ENCODE data around the gene TRIM62. TPM values are rescaled to one million over a fixed set of nuclear protein-coding genes. Genes with fewer than 3 reads are reported as not detected.

The TRIM62 gene
- polyA plus RNA-seq, 2 of the 4 experiments (the other 2 are of a cell fraction): 0.79 to 1.5 TPM

GRCh38 chr1:33228935-33229487, 47.2 kb upstream of the TRIM62 start:
- Histone ChIP-seq H3K4me2 (no peak overlapping the region), H3K4me3 (no peak overlapping the region), H3K9me3 (peaks cover 5% of the 10 kb centered on the region; the same call in 1 of the 3 replicates), H3K4me1 (no peaks in the 10 kb centered on the region), H3K27ac (no peak overlapping the region)
- WGBS (ENCODE audit: missing lambda C conversion rate): 41% methylated on average over 5 of the region's 5 CpGs
- no peak for DNase-seq (ENCODE audit: low read depth in 1 of 2, low spot score in 1 of 2)
- ATAC-seq: no peak
- POLR2A ChIA-PET: no interaction called here
- FAIRE-seq: no peak
- CTCF ChIA-PET: no interaction called here
- no peak for TF ChIP-seq CBX8 (IDR thresholded peaks at IDR 0.05)
- no peak for TF ChIP-seq HOXB5 (CRISPR knock-in tag; IDR thresholded peaks at IDR 0.05)
- no peak for TF ChIP-seq USF2 (IDR thresholded peaks at IDR 0.05)

- CTCF ChIA-PET: no interaction called here
- no peak for DNase-seq (ENCODE audit: low read depth in 1 of 2, low spot score in 1 of 2)
- no peak for ATAC-seq
- H3K4me2 ChIP-seq: no peak overlapping the region
- no peak for FAIRE-seq
- no peaks in the 10 kb centered on the region for H3K4me1 ChIP-seq
- peaks cover 5% of the 10 kb centered on the region; the same call in 1 of the 3 replicates for H3K9me3 ChIP-seq
- no peak overlapping the region for H3K27ac ChIP-seq
- 0% methylated on average over 1 of the region's 1 CpG for WGBS (ENCODE audit: missing lambda C conversion rate)
- H3K4me3 ChIP-seq: no peak overlapping the region
- POLR2A ChIA-PET: no interaction called here
- TF ChIP-seq RAD21 (conservative IDR thresholded peaks at IDR 0.05 in 1 of 2, IDR thresholded peaks at IDR 0.05 in 1 of 2) (no peak), MYC (IDR thresholded peaks at IDR 0.05; ENCODE audit: borderline replicate concordance, low read length) (no peak), FOSB (CRISPR knock-in tag; IDR thresholded peaks at IDR 0.05) (no peak), JUNB (IDR thresholded peaks at IDR 0.05) (no peak), JUN (IDR thresholded peaks at IDR 0.05) (no peak), FOSL2 (IDR thresholded peaks at IDR 0.05) (no peak), FOSL2 (CRISPR knock-in tag; IDR thresholded peaks at IDR 0.05) (no peak), MAFK (IDR thresholded peaks at IDR 0.05; ENCODE audit: partially characterized antibody) (no peak), SMC3 (IDR thresholded peaks at IDR 0.05) (no peak), HMGXB4 (CRISPR knock-in tag; IDR thresholded peaks at IDR 0.05; ENCODE audit: borderline replicate concordance) (no peak), CHD2 (IDR thresholded peaks at IDR 0.05; ENCODE audit: low read length, partially characterized antibody) (no peak), CTCF (IDR thresholded peaks at IDR 0.05) (no peak), TP53 (CRISPR knock-in tag; IDR thresholded peaks at IDR 0.05) (no peak), ZC3H11A (IDR thresholded peaks at IDR 0.05) (no peak)
Observed at GRCh38 chr1:33225586-33225985, 43.7 kb upstream of the TRIM62 start.

GRCh38 chr1:33224166-33224707, 42.4 kb upstream of the TRIM62 start:
- ATAC-seq: no peak
- H3K4me2 ChIP-seq: no peak overlapping the region
- CTCF ChIA-PET: no interaction called here
- POLR2A ChIA-PET: no interaction called here
- TF ChIP-seq HES2 (IDR thresholded peaks at IDR 0.05) (no peak), KDM1A (IDR thresholded peaks at IDR 0.05; ENCODE audit: low read depth) (no peak), RAD21 (conservative IDR thresholded peaks at IDR 0.05 in 1 of 2, IDR thresholded peaks at IDR 0.05 in 1 of 2) (no peak), CHD4 (IDR thresholded peaks at IDR 0.05; ENCODE audit: borderline replicate concordance) (no peak), BHLHE40 (IDR thresholded peaks at IDR 0.05; ENCODE audit: low read depth, low read length) (no peak), ATOH8 (CRISPR knock-in tag; IDR thresholded peaks at IDR 0.05; ENCODE audit: low read depth) (no peak), CBX8 (IDR thresholded peaks at IDR 0.05) (no peak), HDAC2 (IDR thresholded peaks at IDR 0.05) (no peak), SMC3 (IDR thresholded peaks at IDR 0.05) (no peak), ELK1 (IDR thresholded peaks at IDR 0.05; ENCODE audit: low read depth, low read length) (no peak), TFCP2L1 (CRISPR knock-in tag; IDR thresholded peaks at IDR 0.05) (no peak), ZC3H11A (IDR thresholded peaks at IDR 0.05) (no peak), ZNF302 (CRISPR knock-in tag; IDR thresholded peaks at IDR 0.05) (no peak), MAZ (IDR thresholded peaks at IDR 0.05; ENCODE audit: borderline replicate concordance, low read depth, low read length) (no peak), PHF8 (IDR thresholded peaks at IDR 0.05; ENCODE audit: borderline replicate concordance, low read depth) (no peak)
- peaks cover 5% of the 10 kb centered on the region; the same call in 1 of the 3 replicates for H3K9me3 ChIP-seq
- H3K4me3 ChIP-seq: no peak overlapping the region
- H3K4me1 ChIP-seq: no peaks in the 10 kb centered on the region
- no peak overlapping the region for H3K27ac ChIP-seq
- FAIRE-seq: no peak
- DNase-seq (ENCODE audit: low read depth in 1 of 2, low spot score in 1 of 2): no peak
- WGBS (ENCODE audit: missing lambda C conversion rate): 2% methylated on average over 2 of the region's 2 CpGs

All from A549 (cell line).